ENCODE measurements around the gene TMEM248.
"Not testable (repeated sequence)": the region's sequence is repeated elsewhere in the genome, so short reads cannot be mapped to it uniquely, and the experiment has no call there.

TMEM248 gene, protein sequence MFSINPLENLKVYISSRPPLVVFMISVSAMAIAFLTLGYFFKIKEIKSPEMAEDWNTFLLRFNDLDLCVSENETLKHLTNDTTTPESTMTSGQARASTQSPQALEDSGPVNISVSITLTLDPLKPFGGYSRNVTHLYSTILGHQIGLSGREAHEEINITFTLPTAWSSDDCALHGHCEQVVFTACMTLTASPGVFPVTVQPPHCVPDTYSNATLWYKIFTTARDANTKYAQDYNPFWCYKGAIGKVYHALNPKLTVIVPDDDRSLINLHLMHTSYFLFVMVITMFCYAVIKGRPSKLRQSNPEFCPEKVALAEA

GRCh38 chr7:66920769-66921395 lies at the start of gene TMEM248:
Gene TMEM248 (plus strand): TSS chr7:66921225. CDS start chr7:66941866, 20,641 bp downstream.
- no peak for DNase-seq

DNA sequence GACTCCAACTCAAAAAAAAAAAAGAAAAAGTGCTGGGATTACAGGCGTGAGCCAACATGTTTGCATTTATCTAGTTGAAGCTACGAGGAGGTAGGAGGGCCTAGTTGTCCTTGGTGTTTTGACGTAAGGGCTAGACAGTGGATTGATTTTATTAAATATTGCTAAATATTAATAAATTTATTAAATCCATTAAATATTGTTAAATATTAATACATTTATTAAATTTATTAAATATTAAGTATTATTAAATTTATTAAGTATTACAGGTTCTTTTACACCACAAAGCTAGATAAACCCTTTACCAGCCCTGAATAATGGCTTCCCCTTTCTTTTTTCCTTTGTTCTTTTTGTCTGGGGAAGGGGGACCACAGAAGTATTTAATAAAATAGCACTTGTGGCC lies 47.5 kb upstream of the TMEM248 start:
- no peak for DNase-seq

DNA sequence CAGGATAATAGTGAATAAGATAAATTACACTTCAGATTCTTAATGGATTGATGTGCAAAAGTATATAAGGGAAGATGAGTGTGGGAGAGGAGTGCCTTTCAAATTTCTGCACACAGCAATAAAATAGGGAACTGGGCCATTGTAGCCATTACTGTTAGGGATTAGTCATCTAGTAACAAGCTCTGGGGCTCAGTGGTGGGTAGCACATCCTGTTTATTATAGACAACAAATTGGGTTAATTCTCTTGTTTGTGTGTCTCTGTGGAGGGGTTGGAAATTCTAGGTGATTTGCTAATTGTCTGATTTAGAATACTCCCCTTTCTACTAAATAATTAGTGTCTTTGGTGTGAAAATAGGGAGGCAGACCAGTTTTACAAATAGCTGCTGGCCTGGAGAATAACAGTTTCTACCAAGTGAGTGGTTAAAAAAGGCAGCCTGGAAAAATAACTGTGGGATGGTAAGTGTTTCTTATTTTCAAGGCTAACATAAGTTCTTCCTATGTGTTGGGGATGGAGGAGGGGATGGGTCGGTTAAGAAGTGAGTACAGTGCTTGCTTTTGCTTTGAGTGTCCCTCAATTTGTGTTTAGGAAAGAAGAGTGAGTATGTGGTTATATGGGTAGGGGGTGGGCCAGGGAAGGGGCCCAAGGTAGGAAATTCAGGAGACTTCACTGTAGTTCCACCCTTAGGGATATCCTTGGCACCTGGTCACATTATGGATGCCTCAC lies 43.3 kb upstream of the TMEM248 start:
- no peak for DNase-seq

DNA sequence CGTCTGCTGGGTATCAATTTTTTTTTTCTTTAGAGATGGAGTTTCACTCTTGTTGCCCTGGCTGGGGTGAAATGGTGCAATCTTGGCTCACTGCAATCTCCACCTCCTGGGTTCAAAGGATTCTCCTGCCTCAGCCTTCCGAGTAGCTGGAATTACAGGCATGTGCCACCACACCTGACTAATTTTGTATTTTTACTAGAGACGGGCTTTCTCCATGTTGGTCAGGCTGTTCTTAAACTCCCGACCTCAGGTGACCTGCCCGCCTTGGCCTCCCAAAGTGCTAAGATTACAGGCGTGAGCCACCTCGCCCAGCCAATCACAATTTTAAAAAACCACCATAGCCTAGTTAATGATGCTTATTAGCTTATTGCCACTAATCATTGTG lies 42.7 kb upstream of the TMEM248 start:
- DNase-seq = not testable (repeated sequence)

DNA sequence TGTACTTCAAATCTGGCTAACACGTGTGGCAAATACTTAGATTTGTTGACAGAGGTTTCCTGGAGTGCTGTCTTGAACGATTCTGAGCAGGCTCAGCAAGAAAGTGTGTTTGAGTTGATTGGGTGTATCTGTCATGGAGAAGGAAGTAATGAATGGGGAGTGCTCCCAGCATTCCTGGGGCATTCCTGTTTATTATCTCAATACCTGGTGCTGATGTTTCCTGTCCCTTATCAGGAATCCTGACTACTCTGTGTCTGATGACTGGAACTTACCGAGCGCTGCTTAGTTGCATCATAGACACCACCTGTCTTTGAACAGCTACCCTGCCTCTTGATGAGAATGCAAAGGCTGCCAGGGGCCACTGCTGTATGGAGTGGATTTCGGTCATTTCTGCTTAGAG lies 41.0 kb upstream of the TMEM248 start:
- DNase-seq = no peak

GRCh38 chr7:66880577-66880976 lies 40.4 kb upstream of the TMEM248 start:
- not testable (repeated sequence) for DNase-seq

- no peak for DNase-seq
Measured at GRCh38 chr7:66883716-66884115, 37.3 kb upstream of the TMEM248 start.

GRCh38 chr7:66884556-66884955 lies 36.5 kb upstream of the TMEM248 start:
- not testable (repeated sequence) for DNase-seq

DNA sequence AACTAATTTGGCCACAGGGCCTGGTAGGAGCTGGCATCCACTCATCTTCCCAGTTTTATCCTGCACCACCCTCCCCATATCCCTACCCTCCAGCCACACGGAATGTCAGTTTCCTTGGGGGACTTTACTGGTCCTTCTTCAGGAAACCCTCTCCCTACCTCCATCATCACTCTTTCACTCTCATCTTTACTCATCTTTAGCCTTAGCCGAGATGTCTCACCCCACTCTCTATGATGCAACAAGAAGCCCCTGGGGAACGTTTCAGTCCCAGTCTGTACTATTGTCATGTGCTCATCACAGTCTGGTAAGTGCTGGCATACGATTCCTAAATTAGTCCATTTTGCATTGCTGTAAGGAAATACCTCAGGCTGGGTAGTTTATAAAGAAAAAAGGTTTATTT lies 34.9 kb upstream of the TMEM248 start:
- DNase-seq = no peak

DNA sequence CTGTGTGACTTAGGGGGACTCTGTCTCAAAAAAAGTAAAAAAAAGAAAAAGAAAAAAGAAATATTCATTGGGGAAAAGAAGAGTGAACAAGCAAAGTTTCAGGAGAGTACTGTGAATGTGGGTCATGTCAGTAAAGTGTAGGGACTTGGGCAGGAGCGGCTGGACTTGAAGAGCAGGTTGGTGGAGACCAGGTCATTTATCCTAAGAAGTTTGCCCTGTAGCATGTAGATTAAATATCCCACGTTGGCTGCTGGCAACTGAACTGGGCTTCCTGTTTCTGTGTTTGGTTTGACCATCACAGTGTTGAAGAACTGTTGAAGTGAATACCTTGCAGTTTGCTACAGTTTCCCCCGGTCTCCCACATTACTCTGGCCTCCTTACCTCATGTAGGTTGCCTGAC lies 32.8 kb upstream of the TMEM248 start:
- not testable (repeated sequence) for DNase-seq

DNA sequence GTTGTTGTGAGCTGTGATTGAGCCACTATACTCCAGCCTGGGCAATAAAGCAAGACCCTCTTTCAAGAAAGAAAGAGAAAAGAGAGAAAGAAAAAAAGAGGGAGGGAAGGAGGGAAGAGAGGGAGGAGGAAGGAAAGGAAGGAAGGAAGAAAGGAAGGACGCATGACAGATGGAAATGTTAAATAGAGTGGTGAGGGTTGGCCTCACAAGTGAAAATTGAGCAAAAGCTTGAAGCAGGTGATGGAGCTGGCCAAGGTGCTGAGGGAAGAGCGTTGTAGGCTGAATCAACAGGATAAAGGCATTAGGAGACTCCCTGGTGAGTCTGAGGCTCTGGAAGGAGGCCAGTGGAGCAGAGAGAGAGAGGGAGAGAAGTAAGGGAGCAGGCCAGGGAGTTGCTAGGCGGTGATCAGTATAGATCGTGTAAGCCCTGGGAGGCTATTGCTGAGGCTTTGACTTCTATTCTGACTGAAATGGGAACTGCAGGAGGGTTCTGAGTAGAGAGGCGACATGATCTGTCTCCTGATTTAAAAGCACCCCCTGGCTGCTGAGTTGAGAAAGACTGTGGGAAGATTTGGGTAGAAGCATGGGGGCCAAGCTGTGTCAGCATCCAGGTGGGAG lies 26.5 kb upstream of the TMEM248 start:
- DNase-seq = no peak

GRCh38 chr7:66896441-66896840 lies 24.6 kb upstream of the TMEM248 start:
- no peak for DNase-seq

DNA sequence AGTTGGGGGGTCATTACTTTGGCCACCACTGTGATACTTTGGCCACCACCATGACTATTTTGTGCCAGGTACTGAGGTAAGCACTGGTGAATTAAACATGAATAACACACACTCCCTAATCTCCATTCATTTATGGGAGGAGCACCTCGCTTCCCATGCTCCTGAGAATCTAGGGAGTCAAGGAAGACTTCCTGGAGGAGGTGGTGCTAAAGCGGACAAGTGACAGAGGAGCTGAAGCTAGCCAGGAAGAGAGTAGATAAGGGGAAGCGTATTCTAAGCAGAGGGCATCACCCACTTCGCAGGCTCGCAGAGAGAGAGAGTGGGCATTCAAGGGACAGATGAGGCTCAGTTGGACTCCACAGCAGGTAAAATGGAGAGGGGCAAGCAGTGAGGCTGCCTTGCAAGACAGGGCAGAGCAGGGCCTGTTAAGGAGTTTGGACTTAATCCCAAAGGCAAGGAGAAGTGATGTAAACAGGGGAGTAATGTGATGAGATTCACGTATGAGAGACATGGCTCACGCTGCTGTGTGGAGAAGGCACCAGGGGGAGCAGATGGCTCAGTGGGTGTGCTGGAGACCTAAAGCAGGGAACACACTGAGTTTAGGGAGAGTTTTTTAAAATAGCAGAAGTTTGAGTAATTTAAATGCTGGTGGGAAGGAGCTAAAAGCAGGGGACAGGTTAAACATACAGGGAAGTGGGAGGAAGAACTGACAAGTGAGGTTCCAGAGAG lies 21.3 kb upstream of the TMEM248 start:
- DNase-seq = no peak

DNA sequence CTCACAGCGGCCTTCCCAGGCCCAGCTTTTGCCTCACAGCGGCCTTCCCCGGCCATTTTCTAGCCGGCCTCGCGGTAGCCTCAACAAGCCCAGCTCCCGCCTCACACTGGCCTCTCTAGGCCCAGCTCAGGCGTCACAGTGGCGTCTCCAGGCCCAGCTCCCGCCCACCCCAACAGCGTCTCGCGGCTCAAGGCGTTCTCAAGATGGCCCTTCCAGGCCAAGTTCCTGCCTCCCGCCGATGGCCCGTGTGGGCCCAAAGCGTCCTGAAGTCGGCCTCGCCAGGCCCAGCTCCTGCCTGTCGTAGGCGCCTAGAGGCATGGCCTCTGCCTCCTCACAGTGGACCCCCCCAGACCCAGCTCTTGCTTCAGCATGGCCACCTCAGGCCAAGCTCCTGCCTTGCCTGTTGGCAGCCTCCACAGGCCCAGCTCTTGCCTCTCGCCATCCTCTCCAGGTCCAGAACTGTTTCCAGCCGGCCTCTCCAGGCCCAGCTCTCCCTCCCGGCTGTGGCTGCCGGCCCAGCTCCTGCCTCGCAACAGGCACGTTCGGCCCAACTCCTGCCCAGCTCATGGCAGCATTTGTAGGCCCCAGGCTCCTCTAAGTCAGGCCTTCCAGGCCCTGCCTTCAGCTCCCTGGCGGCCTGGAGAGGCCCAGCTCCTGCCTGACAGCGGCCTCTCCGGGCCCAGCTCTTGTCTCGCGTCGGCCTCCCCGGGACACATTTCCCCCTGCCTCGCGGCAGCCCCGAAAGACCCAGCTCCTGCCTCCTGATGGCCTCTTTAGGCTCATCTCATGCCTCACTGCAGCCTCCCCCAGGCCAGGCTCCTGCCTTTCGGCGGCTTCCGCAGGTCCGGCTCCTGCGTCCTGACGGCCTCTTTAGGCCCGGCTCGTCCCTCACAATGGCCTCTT lies 18.8 kb upstream of the TMEM248 start:
- no peak for DNase-seq

DNA sequence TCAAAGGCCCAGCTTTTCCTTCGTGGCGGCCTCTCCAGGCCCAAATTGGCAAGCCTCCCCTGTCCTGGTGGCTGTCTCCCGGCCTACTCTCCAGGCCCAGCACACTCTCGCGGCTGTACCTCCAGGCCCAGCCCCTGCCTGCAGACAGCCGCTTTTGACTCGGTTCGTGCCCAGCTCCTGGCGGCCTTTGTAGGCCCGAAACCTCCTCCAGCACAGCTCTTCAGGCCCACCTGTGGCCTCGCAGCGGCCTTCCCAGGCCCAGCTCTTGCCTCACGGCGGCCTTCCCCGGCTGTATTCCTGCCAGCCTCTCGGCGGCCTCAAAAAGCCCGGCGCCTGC lies 18.2 kb upstream of the TMEM248 start:
- DNase-seq = no peak

DNA sequence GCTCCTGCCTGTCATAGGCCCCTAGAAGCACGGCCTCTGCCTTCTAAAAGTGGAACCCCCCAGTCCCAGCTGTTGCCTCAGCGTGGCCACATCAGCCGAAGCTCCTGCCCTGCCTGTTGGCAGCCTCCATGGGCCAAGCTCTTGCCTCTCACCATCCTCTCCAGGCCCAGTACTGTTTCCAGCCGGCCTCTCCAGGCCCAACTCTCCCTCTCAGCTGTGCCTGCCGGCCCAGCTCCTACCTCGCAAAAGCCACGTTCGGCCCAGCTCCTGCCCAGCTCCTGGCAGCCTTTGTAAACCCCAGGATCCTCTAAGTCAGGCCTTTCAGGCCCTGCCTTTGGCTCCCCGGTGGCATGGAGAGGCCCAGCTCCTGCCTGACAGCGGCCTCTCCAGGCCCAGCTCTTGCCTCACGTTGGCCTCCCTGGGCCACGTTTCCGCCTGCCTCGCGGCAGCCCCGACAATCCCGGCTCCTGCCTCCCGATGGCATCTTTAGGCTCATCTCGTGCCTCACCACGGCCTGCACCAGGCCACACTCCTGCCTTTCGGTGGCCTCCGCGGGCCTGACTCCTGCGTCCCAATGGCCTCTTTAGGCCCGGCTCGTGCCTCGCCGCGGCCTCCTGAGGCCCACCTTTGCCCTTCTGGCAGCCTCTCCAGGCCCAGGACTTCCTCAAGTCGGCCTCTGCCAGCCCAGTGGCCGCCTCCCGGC lies 17.5 kb upstream of the TMEM248 start:
- DNase-seq = no peak

DNA sequence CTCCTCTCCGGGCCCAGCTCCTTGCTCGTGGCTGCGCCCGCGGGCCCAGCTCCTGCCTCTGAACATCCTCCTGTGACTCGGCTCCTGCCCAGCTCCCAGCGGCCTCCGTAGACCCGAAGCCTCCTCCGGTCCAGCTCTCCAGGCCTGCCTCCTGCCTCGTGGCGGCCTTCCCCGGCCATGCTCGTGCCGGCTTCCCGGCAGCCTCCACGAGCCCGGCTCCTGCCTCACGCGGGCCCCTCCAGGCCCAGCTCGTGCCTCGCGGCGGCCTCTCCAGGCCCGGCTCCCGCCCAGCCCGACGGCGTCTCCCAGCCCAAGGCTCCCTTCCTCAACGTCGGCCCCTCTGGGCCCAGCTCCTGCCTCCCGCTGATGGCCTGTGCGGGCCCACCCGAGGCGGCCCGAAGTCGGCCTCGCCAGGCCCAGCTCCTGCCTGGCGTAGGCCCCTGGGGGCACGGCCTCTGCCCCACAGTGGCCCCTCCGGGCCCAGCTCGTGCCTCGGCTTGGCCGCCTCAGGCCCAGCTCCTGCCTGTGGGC lies 16.9 kb upstream of the TMEM248 start:
- no peak for DNase-seq

GRCh38 chr7:66905278-66905677 lies 15.7 kb upstream of the TMEM248 start:
- DNase-seq = no peak

DNA sequence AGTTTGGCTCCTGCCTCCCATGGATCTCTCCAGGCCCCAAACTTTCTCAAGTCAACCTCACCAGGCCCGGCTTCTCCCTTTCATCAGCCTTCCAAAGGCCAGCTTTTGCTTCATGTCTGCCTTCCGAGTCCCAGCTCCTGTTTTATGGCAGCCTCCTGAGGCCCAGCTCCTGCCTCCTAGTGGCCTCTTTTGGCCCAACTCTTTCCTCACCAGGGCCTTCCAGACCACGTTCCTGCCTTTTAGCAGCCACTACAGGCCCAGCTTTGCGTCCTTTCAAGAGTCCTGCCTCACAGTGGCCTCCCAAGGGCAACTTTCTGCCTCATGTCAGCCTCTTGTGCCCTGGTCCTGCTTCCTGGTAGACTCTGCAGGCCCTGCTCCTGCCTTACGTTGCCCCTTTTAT lies 15.3 kb upstream of the TMEM248 start:
- DNase-seq = no peak

DNA sequence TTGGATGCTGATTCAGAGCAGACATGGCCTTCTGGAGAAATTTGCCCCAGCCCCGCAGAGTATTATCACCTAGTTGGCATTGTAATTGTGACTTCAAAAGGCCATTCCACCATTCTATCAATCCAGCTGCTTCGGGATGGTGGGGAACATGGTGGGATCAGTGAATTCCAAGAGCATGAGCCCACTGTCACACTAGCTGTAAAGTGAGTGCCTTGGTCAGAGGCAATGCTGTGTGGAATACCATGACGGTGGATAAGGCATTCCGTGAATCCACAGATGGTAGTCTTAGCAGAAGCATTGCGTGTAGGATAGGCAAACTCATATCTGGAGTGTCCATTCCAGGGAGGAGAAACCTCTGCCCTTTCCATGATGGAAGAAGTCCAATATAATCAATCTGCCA lies 13.3 kb upstream of the TMEM248 start:
- DNase-seq = no peak

GRCh38 chr7:66908598-66908997 lies 12.4 kb upstream of the TMEM248 start:
- DNase-seq = not testable (repeated sequence)
